ENCODE measurements around the gene PLD1.

GRCh38 chr3:171748064-171748924, 62.0 kb downstream of the PLD1 start:
- TF ChIP-seq CTCF (conservative IDR thresholded peaks at IDR 0.05; ENCODE audit: low read length) (no peak), EZH2phosphoT487 (IDR thresholded peaks at IDR 0.05; ENCODE audit: borderline replicate concordance) (no peak)
